Stomach smooth muscle (tissue), 2 donors: ENCODE results near the gene SLC35F1.
A peak's percentile ranks its signal among the peaks of the same experiment; 100 is the strongest.

Source experiments
- H3K27ac ChIP-seq: one replicate; pipeline ENCODE4 v1.7.0; 2013; ENCODE audit warnings: mild to moderate bottlenecking, low read length, inconsistent platforms
- H3K27me3 ChIP-seq, 2 donors: one replicate each; pipeline ENCODE4 v1.7.0; 2013; ENCODE audit warnings: low read length in 2 of 2; ENCODE audit not compliant: insufficient read depth in 2 of 2, control insufficient read depth in 1 of 2
- H3K36me3 ChIP-seq, 2 donors: one replicate each; pipeline ENCODE4 v1.7.0; 2013; ENCODE audit warnings: low read length in 2 of 2; ENCODE audit not compliant: control insufficient read depth in 2 of 2, insufficient read depth in 2 of 2
- H3K4me1 ChIP-seq: one replicate; pipeline ENCODE4 v1.7.0; 2013; ENCODE audit warnings: low read length; ENCODE audit not compliant: control insufficient read depth, insufficient read depth
- H3K4me3 ChIP-seq, 2 donors: one replicate each; pipeline ENCODE4 v1.7.0; 2013; ENCODE audit warnings: low read length in 2 of 2
- H3K9ac ChIP-seq, 2 donors: one replicate each; pipeline ENCODE4 v1.7.0; 2013; ENCODE audit warnings: low read length in 2 of 2, mild to moderate bottlenecking in 1 of 2
- H3K9me3 ChIP-seq, 2 donors: one replicate each; pipeline ENCODE4 v1.7.0; 2013; ENCODE audit warnings: low read length in 2 of 2; ENCODE audit not compliant: control insufficient read depth in 2 of 2
- donor health status: healthy.
- donor health status: Pancreatic carcinoma.

Gene SLC35F1

DNA sequence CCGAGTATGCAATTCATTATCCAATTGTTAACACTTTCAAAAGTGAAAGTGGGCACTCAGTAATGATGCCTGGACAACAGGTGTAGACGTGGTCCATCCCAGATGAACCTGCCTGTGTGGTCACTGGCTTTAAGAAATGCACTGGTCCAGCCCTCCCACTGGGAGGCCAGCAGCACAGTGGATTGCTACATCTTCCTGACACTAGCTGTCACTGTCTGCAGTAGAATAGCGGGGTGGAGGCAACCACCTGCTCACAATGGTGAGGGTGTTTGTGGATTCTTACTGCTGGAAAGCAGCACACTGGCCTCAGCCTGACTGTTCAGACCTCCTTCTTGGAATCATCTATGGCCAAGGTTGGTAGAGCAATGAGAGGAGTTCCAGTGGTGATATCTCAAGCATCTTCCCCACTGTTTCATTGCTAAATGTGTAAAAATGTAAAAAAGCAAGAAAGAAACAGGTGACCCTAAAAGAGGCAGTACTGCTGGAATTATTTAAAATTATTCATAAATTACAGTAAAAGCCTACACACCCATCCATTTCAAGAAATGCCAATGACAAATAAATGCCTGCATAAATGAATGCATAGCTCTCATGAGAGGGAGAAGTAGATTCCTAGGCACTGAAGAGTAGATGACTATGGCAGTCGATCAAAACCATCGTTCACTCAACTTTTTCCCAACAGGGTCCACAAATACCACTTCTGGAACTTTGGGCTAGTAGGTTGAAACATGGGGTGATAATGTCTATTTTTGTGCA lies 413.0 kb downstream of the SLC35F1 start:
- H3K36me3 ChIP-seq, result no peaks in the 10 kb centered on the region
- peak overlapping the region in 1 of 2 donors; percentile 10 for H3K4me3 ChIP-seq
- no peak overlapping the region for H3K9ac ChIP-seq
- no peaks in the 10 kb centered on the region for H3K9me3 ChIP-seq
- H3K27ac ChIP-seq, result peak overlapping the region; percentile 73
- H3K27me3 ChIP-seq, result no peaks in the 10 kb centered on the region
- H3K4me1 ChIP-seq, result peaks cover 30% of the 10 kb centered on the region

DNA sequence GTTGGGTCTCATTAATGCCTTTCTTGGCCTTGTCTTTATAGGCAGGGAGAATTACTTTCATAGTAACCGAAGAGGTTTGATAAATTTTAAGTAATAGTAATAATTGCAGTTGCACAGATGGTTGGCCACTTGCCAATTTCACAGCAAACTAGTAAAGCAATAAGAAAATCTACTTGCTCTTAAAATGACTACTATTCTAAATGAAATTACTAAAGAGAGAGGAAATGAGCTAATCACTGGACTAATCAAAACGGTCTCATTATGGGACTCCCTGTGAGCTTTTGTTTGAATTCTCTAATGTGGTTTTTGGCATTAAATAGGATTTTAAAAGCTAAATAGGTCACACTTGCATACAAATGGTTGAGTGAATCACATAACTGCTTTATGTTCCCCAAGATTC lies 413.6 kb downstream of the SLC35F1 start:
- Histone ChIP-seq H3K36me3 (no peaks in the 10 kb centered on the region), H3K27ac (peak overlapping the region; percentile 73), H3K4me1 (peaks cover 36% of the 10 kb centered on the region), H3K27me3 (no peaks in the 10 kb centered on the region), H3K4me3 (peak overlapping the region in 1 of 2 donors; percentile 10), H3K9ac (no peak overlapping the region), H3K9me3 (no peaks in the 10 kb centered on the region)

DNA sequence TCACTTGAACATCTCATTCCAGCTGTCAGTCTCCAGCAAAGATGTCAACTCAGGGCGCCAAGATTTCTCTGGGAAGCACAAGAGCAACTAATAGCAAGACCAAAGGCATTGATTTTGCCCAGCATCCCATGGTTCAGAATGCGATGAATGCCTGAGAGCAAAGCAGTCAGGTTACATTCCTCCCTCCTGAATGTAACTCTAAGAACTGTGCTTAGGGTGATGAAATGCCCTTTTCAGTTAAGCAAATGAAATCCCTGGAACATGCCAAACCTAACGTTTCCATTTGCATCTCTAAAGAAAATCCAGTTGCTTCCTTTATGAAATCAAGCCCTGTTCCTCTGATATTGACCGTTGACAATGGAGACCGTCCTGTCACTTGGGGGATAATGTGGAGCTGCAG lies 417.1 kb downstream of the SLC35F1 start:
- Histone ChIP-seq H3K9ac (no peak overlapping the region), H3K4me3 (no peak overlapping the region), H3K9me3 (no peaks in the 10 kb centered on the region), H3K4me1 (peaks cover 56% of the 10 kb centered on the region), H3K36me3 (no peaks in the 10 kb centered on the region), H3K27me3 (no peaks in the 10 kb centered on the region), H3K27ac (peak overlapping the region; percentile 13)

DNA sequence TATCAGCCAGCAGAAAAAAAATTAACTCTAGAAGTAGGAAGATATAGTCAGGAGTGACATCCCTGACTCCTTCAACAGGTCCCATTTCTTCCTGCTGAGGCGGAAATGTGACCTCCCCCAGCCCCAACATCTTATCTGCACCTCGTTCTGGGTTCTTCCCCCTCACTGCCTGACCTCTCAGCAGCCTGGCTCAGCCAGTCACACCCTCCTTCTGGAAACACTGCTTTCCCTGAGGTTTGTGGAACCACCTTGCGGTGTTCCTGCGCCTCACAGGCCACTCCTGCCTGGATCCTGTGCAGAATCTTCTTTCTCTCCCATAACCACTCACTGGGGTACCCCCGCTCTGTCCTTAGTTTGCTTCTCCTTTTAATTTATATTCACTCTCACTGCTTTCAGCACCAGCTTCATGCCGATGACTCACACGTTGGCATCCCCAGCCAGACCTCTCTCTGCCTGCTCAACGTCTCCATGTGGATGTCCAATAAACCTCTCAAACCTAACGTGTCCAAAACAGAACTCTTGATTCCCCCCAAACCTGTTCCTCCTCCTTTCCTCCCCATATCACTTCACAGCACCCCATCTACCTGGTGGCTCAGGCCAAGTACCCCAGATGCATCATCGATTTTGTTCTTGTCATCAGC lies 418.3 kb downstream of the SLC35F1 start:
- peaks cover 49% of the 10 kb centered on the region for H3K4me1 ChIP-seq
- H3K27me3 ChIP-seq, result no peaks in the 10 kb centered on the region
- H3K36me3 ChIP-seq, result no peaks in the 10 kb centered on the region
- peak overlapping the region; percentile 55 for H3K27ac ChIP-seq
- no peaks in the 10 kb centered on the region for H3K9me3 ChIP-seq
- H3K4me3 ChIP-seq, result peak overlapping the region in 1 of 2 donors; percentile 38
- no peak overlapping the region for H3K9ac ChIP-seq

DNA sequence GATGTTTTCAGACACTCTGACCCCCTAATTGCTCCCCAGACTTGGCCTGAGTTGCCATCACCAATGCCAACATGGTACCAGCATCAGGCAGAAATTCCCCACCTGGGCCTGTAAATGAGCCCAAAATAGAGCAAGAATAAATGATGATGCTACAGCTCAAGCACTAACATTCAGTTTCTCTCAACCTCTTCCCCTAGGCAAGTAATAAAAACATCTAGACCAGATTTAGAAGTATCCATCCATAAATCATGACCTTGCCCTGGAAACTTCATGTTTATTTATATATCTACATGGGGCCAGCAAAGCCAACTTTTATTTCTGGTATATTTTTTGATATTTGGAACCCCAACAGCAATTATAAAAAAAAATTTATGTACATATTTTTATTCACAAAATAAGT lies 419.6 kb downstream of the SLC35F1 start:
- Histone ChIP-seq H3K4me1 (peaks cover 41% of the 10 kb centered on the region), H3K9ac (no peak overlapping the region), H3K9me3 (no peaks in the 10 kb centered on the region), H3K27ac (peak overlapping the region; percentile 55), H3K4me3 (no peak overlapping the region), H3K27me3 (no peaks in the 10 kb centered on the region), H3K36me3 (no peaks in the 10 kb centered on the region)

DNA sequence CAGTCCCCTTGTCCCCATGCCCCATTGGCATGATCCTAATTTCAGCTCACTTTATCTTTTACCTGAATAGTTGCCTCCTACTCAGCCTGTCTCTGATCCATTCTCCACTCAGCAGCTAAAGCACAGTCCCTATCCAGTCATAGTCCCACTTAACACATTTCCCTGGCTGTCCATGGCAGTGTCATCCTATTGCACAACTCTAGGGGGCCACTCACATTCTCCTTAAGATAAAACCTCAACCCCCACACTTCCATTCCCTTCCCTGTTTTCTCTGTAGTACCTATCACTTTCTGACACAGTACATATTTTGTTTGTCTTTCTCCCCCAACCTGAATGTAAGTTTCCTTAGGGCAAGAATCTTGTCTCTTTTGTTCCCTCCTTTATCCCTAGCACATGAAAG lies 420.2 kb downstream of the SLC35F1 start:
- H3K9me3 ChIP-seq, result no peaks in the 10 kb centered on the region
- peak overlapping the region in 1 of 2 donors; percentile 13 for H3K9ac ChIP-seq
- H3K27me3 ChIP-seq, result no peaks in the 10 kb centered on the region
- no peaks in the 10 kb centered on the region for H3K36me3 ChIP-seq
- H3K4me3 ChIP-seq, result no peak overlapping the region
- H3K27ac ChIP-seq, result peak overlapping the region; percentile 46
- peaks cover 41% of the 10 kb centered on the region for H3K4me1 ChIP-seq

DNA sequence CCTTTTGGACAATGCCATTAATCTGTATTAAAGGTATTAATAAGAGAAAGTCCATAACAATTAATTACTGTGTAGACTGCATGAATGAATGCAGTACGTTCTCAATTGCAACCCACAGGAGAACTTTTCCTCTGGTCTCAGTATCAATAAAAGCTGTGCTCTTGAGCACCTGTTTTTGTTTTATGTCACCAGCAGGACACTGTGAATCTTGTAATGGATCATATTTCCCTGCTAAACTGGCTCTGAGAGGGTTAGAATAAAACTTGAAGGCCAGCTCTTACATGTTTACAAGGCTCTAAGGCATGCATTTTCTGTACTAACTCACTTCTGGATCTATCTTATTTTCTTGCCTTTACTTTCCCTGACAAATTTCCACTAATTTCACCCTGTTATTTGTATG lies 426.7 kb downstream of the SLC35F1 start:
- no peak overlapping the region for H3K4me3 ChIP-seq
- no peak overlapping the region for H3K27ac ChIP-seq
- no peak overlapping the region for H3K9ac ChIP-seq
- H3K36me3 ChIP-seq, result no peaks in the 10 kb centered on the region
- H3K27me3 ChIP-seq, result no peaks in the 10 kb centered on the region
- H3K4me1 ChIP-seq, result peaks cover 7% of the 10 kb centered on the region
- H3K9me3 ChIP-seq, result no peaks in the 10 kb centered on the region

DNA sequence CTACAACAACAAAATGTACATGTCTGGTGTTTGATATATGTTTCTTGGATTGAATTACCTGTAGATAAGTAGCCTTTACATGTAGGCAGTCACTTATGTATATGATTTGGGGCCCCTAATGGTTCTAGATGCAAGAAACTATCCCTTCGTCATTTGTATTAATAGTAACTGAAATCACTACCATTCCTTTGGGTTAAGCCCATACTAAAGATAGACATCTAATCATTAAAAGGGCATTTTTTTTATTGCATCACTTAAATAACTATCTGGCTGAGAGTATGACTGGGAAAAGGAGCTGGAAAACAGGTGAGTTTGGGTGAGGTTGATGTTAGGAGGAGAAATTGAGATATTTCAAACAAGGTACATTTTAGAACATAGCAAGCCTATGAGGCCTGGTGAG lies 427.6 kb downstream of the SLC35F1 start:
- Histone ChIP-seq H3K4me3 (no peak overlapping the region), H3K9ac (no peak overlapping the region), H3K9me3 (no peaks in the 10 kb centered on the region), H3K27me3 (no peaks in the 10 kb centered on the region), H3K4me1 (peaks cover 7% of the 10 kb centered on the region), H3K36me3 (no peaks in the 10 kb centered on the region), H3K27ac (peak overlapping the region; percentile 46)

DNA sequence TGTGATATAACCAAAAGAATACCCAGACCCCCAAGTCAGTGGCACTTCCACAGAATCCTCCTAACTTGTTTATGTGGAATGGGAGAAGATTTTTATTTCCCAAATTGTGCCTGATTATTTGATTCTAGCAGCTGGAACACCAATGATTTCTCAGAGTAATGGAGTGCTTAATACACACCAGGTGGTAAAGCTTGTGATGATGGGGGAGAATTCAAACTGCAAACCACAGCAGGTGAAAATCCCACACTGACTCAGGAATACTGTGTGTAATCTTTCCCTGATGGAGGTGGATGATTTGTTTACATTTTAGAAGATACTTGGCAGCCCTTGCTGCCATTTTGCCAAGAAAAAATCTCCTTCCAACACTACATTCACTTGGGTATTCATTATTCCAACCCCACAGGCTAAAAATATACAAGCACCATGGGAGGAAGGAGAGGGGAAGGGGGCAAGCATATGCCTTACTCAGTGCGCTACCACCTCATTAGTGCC lies 428.3 kb downstream of the SLC35F1 start:
- Histone ChIP-seq H3K27me3 (no peaks in the 10 kb centered on the region), H3K9me3 (no peaks in the 10 kb centered on the region), H3K9ac (no peak overlapping the region), H3K4me3 (peak overlapping the region in 1 of 2 donors; percentile 17), H3K27ac (peak overlapping the region; percentile 46), H3K36me3 (no peaks in the 10 kb centered on the region), H3K4me1 (peaks cover 7% of the 10 kb centered on the region)

DNA sequence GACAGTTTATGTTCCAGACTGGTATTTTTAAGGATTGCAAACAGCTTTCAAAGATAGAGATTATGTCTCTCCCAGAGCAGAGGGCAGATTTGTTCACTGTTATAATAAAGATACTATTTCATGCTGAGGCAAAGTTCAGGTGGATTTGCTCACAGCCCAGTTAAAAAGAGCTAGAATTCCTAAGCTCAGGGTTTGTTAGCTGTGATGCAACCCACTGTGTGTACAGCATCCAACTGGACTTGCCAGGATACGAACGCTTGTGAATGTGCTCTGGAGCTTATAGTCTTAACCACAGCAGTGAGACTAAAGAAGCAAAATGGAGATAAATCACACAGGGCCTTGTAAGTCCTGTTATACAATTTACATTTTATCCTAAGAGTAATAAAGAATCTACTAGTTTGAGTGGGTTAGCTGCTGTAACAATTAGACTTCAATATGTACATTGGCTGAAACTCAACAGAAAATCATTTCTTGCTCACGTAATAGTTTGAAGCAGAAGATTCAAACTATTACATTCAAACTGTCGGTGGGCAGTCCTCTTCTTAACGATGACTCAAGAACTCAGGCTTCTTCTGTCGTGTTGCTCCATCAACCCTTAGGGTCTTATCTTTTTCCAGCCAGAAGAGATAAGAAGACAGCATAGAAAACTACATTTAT lies 437.1 kb downstream of the SLC35F1 start:
- no peak overlapping the region for H3K4me3 ChIP-seq

More for the DNA sequence above, 437.1 kb downstream of the SLC35F1 start:
- Histone ChIP-seq H3K4me1 (peaks cover 17% of the 10 kb centered on the region), H3K27ac (no peak overlapping the region), H3K27me3 (no peaks in the 10 kb centered on the region), H3K9me3 (peaks cover 0 to 9% of the 10 kb centered on the region in 2 donors), H3K9ac (no peak overlapping the region), H3K36me3 (no peaks in the 10 kb centered on the region)
